Neural cell (in vitro differentiated cells): ENCODE data around the gene SORCS1. TPM values are rescaled to one million over a fixed set of nuclear protein-coding genes. Genes with fewer than 3 reads are reported as not detected.

Experiments
- H2AFZ ChIP-seq: fragments of 200-600, 300-800 bp; sonication (generic), shearing (Covaris generic); 2 replicates; pipeline ENCODE4 v1.6.0; 2014; ENCODE audit warnings: low read depth, mild to moderate bottlenecking, antibody characterized with exemption, low read length, moderate library complexity
- H3F3A ChIP-seq: fragments of 200-600 bp; shearing (Covaris generic); 2 replicates; pipeline ENCODE4 v1.6.1; 2016; ENCODE audit warnings: mild to moderate bottlenecking, moderate library complexity, mixed read lengths, antibody characterized with exemption, low read length; ENCODE audit not compliant: insufficient read depth, poor library complexity, severe bottlenecking
- H3K27ac ChIP-seq: fragments of 200-600, 300-800 bp; sonication (generic), shearing (Covaris generic); 2 replicates; pipeline ENCODE4 v1.5.1; 2014; ENCODE audit warnings: mild to moderate bottlenecking, low read length, moderate library complexity
- H3K27me3 ChIP-seq: fragments of 300-800, 200-600 bp; sonication (generic), shearing (Covaris generic); 2 replicates; pipeline ENCODE4 v1.6.0; 2014; ENCODE audit warnings: mild to moderate bottlenecking, low read depth, low read length, moderate library complexity; ENCODE audit not compliant: insufficient read depth
- H3K36me3 ChIP-seq: fragments of 300-800, 200-600 bp; sonication (generic), shearing (Covaris generic); 2 replicates; pipeline ENCODE4 v1.5.1; 2014; ENCODE audit warnings: mild to moderate bottlenecking, antibody characterized with exemption, low read length, moderate library complexity; ENCODE audit not compliant: insufficient read depth
- H3K4me2 ChIP-seq: fragments of 300-800, 200-600 bp; sonication (generic), shearing (Covaris generic); 2 replicates; pipeline ENCODE4 v1.6.0; 2014; ENCODE audit warnings: mild to moderate bottlenecking, low read length
- H3K4me3 ChIP-seq: fragments of 300-800, 200-600 bp; sonication (generic), shearing (Covaris generic); 2 replicates; pipeline ENCODE4 v1.5.1; 2014; ENCODE audit warnings: mild to moderate bottlenecking, low read length, moderate library complexity
- H3K79me2 ChIP-seq: fragments of 200-600 bp; shearing (Covaris generic); replicated peaks from 2 replicates; pipeline ENCODE4 v1.6.0; 2014; ENCODE audit warnings: mild to moderate bottlenecking, low read length, moderate library complexity; ENCODE audit not compliant: insufficient read depth
- H3K9ac ChIP-seq: fragments of 300-800, 200-600 bp; sonication (generic), shearing (Covaris generic); 2 replicates; pipeline ENCODE4 v1.6.1; 2016; ENCODE audit warnings: mild to moderate bottlenecking, low read length, mixed read lengths
- H3K9me2 ChIP-seq: fragments of 200-600 bp; shearing (Covaris generic); 2 replicates; pipeline ENCODE4 v1.6.1; 2016; ENCODE audit warnings: mild to moderate bottlenecking, low read length, mixed read lengths; ENCODE audit not compliant: insufficient read depth
- H3K9me3 ChIP-seq: fragments of 200-600, 300-800 bp; sonication (generic), shearing (Covaris generic); 2 replicates; pipeline ENCODE4 v1.6.1; 2016; ENCODE audit warnings: mild to moderate bottlenecking, mixed run types, low read length, moderate library complexity, mixed read lengths
- H4K20me1 ChIP-seq: fragments of 200-600 bp; shearing (Covaris generic); 2 replicates; pipeline ENCODE4 v1.6.1; 2016; ENCODE audit warnings: mild to moderate bottlenecking, mixed run types; ENCODE audit not compliant: insufficient read depth
- CTCF ChIP-seq: fragments of 450-650 bp; IDR thresholded peaks from 2 replicates; pipeline ENCODE4 v1.5.1; 2014; ENCODE audit warnings: antibody characterized with exemption, mild to moderate bottlenecking, moderate library complexity; ENCODE audit not compliant: poor library complexity, severe bottlenecking
- EP300 ChIP-seq: fragments of 450-650 bp; conservative IDR thresholded peaks from 2 replicates; pipeline ENCODE4 v1.6.1; 2014; ENCODE audit warnings: antibody characterized with exemption, mild to moderate bottlenecking, moderate library complexity; ENCODE audit not compliant: poor library complexity, severe bottlenecking
- EZH2 ChIP-seq: fragments of 200-600, 300-800 bp; shearing (Covaris generic), sonication (generic); IDR thresholded peaks from 2 replicates; pipeline ENCODE4 v1.6.1; 2014; ENCODE audit warnings: antibody characterized with exemption, low read length, borderline replicate concordance, mild to moderate bottlenecking; ENCODE audit not compliant: insufficient read depth, poor library complexity, severe bottlenecking
- MXI1 ChIP-seq: fragments of 450-650 bp; conservative IDR thresholded peaks from 2 replicates; pipeline ENCODE4 v1.6.1; 2014; ENCODE audit warnings: antibody characterized with exemption, mild to moderate bottlenecking; ENCODE audit not compliant: poor library complexity, severe bottlenecking
- POLR2AphosphoS5 ChIP-seq: IDR thresholded peaks from 2 replicates; pipeline ENCODE4 v1.6.1; 2012
- RAD21 ChIP-seq: fragments of 450-650 bp; conservative IDR thresholded peaks from 2 replicates; pipeline ENCODE4 v1.6.1; 2014; ENCODE audit warnings: antibody characterized with exemption, mild to moderate bottlenecking, moderate library complexity
- REST ChIP-seq: IDR thresholded peaks from 2 replicates; pipeline ENCODE4 v1.6.1; 2012; ENCODE audit warnings: borderline replicate concordance
- SMC3 ChIP-seq: fragments of 450-650 bp; conservative IDR thresholded peaks from 2 replicates; pipeline ENCODE4 v1.6.1; 2014; ENCODE audit warnings: antibody characterized with exemption, mild to moderate bottlenecking, moderate library complexity; ENCODE audit not compliant: poor library complexity
- TAF1 ChIP-seq: IDR thresholded peaks from 2 replicates; pipeline ENCODE4 v1.6.1; 2012; ENCODE audit warnings: low read depth
- polyA plus RNA-seq: library from polyadenylated mRNA; depleted of rRNA; stranded (reverse); fragments of >200 nt; gene quantifications from 2 replicates; pipeline ENCODE4 v1.2.3, GENCODE V29; 2014

SORCS1 gene
- polyA plus RNA-seq, 1 donor from 2014 or later = 27.0 TPM

- Histone ChIP-seq H3K4me2 (no peak overlapping the region), H3K27ac (no peak overlapping the region), H4K20me1 (no peaks in the 10 kb centered on the region), H3K9ac (no peak overlapping the region), H3K79me2 (no peaks in the 10 kb centered on the region), H3K36me3 (no peaks in the 10 kb centered on the region), H3K27me3 (no peaks in the 10 kb centered on the region), H3F3A (no peaks in the 10 kb centered on the region), H3K4me3 (no peak overlapping the region), H3K9me3 (no peaks in the 10 kb centered on the region), H3K9me2 (no peaks in the 10 kb centered on the region), H2AFZ (no peak overlapping the region)
- TF ChIP-seq SMC3 = no peak
- no peak for TF ChIP-seq MXI1
- no peak for TF ChIP-seq POLR2AphosphoS5
Measured at GRCh38 chr10:107004362-107004761, 160.1 kb downstream of the SORCS1 start.

- Histone ChIP-seq H3K9ac (no peak overlapping the region), H3K79me2 (no peaks in the 10 kb centered on the region), H2AFZ (no peak overlapping the region), H3K27ac (no peak overlapping the region), H3K4me3 (no peak overlapping the region), H3K27me3 (no peaks in the 10 kb centered on the region), H3F3A (no peaks in the 10 kb centered on the region), H4K20me1 (no peaks in the 10 kb centered on the region), H3K9me2 (no peaks in the 10 kb centered on the region), H3K9me3 (no peaks in the 10 kb centered on the region), H3K36me3 (no peaks in the 10 kb centered on the region), H3K4me2 (no peak overlapping the region)
- TF ChIP-seq EP300 = no peak
- TF ChIP-seq EZH2 = no peak
- TF ChIP-seq SMC3 = no peak
- no peak for TF ChIP-seq TAF1
- no peak for TF ChIP-seq POLR2AphosphoS5
- TF ChIP-seq REST = no peak
- TF ChIP-seq MXI1 = no peak
- no peak for TF ChIP-seq CTCF
- TF ChIP-seq RAD21 = no peak
Measured at GRCh38 chr10:107002068-107002467, 162.4 kb downstream of the SORCS1 start.

GRCh38 chr10:106999118-106999707 lies 165.3 kb downstream of the SORCS1 start:
- no peaks in the 10 kb centered on the region for H3K27me3 ChIP-seq
- no peaks in the 10 kb centered on the region for H3F3A ChIP-seq
- H3K9ac ChIP-seq = no peak overlapping the region
- no peak overlapping the region for H3K4me3 ChIP-seq
- no peak overlapping the region for H3K27ac ChIP-seq
- H3K36me3 ChIP-seq = no peaks in the 10 kb centered on the region
- no peak overlapping the region for H3K4me2 ChIP-seq
- TF ChIP-seq EP300 (no peak), CTCF (no peak), TAF1 (no peak), MXI1 (no peak), POLR2AphosphoS5 (no peak)
- H3K79me2 ChIP-seq = no peaks in the 10 kb centered on the region
- no peaks in the 10 kb centered on the region for H3K9me2 ChIP-seq
- no peaks in the 10 kb centered on the region for H3K9me3 ChIP-seq
- no peaks in the 10 kb centered on the region for H4K20me1 ChIP-seq
- H2AFZ ChIP-seq = no peak overlapping the region
